CMK (cell line): ENCODE results near the gene CRELD2.

Experiments
- DNase-seq: peaks from one replicate; pipeline ENCODE4 v3.0.0-alpha.2; 2010; ENCODE audit warnings: low read depth

Gene CRELD2

GRCh38 chr22:49968831-49969661, 50.6 kb downstream of the CRELD2 start:
- DNase-seq, result no peak

DNA sequence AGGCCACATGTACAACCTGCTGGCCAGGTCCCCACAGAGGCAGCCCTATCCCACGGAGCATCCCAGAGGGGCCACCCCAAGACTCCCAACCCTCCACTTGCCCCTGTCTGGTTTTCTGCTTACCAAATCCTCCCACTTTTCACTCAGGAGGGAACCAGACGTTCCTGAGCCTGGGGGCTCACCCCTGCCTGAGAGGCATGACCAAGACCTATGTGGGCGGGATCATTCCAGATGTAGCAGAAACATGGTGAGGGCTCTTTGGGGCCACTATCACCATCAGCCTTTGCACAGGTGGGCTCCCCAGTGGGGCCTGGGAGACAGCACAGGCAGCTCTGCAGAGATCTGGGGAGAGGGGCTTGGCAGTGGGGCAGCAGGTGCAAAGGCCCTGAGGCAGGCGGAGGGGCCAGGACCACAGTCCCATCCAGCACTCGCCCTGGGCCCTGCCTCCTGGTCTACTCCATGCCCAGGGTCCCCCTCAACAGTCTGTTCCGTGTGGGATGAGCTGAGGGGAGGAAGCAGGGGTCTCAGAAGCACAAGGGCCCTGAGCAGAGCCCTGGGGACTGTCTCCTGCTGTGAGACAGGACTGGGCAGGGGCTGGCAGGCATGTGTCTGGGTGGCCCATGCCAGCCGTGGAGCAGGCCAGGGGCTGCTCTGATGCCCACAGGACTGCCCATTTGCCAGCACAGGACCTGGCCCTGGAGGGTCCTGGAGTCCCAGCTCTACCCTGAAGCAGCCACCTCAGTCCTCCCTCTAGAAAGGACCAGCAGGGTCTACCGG, 51.5 kb downstream of the CRELD2 start:
- DNase-seq, result no peak

DNA sequence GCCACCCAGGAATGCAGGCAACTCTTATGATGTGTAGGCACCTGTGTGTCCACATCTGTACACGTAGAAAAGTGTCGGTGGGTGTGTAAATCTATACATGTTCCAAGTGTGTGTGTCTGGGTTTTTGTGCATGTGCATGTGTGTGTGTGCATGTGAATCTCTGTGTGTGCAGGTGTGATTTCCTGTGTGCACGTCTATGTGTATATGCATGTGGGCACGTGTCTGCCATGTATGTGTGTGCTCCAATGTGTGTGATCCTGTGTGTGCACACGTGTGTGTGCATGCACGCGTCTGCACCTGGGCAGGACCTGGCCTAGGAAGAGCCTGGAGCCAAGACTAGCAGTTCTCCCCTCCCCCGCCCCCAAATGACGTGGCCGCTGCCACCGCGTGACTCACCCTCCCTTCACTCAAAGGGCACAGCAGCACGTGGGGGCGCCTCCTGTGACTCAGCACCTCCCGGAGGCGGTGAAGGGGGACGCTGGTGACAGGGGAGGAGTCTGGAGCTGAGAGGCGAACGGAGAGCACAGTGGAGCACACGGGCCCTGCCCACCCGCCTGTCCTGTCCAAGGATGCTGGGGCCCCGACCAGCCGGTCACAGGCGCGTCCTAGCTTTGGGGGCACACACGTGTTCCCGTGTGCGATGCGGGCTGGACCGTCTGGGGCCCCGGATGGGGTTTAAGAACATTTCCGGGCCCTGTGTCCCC, 52.2 kb downstream of the CRELD2 start:
- peak; percentile 92 for DNase-seq

- DNase-seq, result peak; percentile 75
Observed at GRCh38 chr22:49971232-49972162, 53.1 kb downstream of the CRELD2 start.

DNA sequence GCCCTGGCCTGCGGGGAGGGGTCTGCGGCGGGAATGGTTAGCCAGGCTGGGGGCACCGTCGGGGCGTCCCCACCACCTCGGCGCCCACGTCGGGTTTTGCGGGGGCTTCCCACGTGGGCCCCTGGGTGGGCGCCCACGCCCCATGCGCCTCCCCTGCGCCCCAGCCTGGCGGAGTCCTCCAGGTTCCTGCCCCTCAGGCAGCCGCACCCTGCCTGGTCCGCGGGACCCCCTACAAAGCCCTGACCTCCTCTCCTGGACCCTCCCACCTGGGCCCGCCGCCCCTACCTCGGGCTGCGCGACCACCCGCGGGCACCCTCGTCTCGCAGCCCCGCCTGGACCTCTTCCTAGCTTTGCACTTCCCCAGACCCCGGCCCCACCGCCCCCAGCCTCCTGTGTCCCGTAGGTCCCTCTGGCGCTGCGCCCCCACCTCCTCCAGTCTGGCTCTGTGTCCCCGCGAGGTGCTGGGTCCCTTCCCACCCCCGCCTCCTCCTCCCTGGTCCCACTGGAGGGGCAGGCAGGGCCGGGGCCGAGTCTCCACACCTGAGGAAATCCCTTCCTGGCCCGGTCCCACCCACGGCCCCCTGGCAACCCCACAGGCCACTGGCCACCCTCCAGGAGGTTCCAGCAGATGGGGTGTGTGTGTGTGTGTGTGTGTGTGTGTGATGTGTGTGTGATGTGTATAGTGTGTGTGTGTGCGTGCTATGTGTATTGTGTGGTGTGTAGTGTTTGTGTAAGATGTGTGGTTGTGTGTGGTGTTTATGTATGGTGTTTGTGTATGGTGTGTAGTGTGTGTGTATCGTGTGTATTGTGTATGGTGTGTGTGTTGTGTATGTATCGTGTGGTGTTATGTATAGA, 54.0 kb downstream of the CRELD2 start:
- no peak for DNase-seq

DNA sequence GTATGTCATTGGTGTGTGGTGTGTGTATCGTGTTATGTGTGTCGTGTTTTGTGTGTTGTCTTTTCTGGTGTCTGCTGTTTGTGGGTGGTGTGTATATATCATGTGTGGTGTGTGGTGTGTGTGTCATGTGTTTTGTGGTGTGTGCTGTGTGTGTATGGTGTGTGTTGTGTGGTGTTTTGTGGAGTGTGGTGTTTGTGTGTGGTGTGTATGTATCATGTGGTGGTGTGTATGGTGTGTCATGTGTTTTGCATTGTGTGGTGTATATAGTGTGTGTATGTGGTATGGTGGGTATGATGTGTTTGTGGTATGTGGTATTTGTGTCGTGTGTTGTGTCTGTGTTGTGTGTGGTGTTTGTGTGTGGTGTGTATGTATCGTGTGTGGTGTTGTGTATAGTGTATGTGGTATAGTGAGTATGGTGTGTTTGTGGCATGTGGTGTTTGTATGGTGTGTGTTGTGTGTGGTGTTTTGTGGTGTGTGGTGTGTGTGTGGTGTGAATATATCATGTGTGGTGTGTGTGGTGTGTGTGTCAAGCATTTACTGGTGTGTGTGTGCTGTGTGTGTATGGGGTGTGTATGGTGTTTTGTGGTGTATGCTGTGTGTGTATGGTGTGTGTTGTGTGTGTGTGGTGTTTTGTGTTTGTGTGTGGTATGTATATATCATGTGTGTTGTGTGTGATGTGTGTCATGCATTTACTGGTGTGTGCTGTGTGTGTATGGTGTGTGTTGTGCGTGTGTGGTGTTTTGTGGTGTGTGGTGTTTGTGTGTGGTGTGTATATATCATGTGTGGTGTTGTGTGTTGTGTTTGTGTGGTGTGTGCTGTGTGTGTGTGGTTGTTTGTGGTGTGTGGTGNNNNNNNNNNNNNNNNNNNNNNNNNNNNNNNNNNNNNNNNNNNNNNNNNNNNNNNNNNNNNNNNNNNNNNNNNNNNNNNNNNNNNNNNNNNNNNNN, 54.9 kb downstream of the CRELD2 start:
- DNase-seq, result no peak

DNA sequence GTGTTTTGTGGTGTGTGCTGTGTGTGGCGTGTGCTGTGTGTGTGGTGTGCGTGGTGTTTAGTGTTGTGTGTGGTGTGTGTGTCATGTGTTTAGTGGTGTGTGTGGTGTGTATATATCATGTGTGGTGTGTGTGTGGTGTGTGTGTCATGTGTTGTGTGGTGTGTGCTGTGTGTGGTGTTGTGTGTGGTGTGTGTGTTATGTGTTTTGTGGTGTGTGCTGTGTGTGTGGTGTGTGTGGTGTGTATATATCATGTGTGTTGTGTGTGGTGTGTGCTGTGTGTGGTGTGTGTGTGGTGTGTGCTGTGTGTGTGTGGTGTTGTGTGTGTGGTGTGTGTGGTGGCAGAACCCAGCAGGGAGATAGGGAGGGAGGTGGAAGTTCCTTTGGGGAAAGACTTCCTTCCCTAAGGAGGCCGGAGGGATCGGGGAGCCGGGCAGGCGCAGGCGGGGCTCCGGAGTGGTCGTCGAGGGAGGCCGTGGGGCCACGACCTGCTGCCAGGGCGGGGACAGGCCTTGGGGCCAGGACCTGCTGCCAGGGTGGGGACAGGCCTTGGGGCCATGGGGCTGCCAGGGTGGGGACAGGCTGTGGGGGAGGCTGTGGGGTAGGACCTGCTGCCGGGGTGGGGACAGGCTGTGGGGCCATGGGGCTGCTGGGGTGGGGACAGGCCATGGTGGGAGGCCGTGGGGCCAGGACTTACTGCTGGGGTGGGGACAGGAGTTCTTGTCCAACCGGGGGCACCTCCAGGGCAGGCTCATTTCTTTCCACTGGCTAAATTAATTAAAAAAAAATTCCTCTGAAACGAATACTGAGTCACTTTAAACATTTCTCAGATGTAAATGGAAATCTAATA, 57.3 kb downstream of the CRELD2 start:
- no peak for DNase-seq

DNA sequence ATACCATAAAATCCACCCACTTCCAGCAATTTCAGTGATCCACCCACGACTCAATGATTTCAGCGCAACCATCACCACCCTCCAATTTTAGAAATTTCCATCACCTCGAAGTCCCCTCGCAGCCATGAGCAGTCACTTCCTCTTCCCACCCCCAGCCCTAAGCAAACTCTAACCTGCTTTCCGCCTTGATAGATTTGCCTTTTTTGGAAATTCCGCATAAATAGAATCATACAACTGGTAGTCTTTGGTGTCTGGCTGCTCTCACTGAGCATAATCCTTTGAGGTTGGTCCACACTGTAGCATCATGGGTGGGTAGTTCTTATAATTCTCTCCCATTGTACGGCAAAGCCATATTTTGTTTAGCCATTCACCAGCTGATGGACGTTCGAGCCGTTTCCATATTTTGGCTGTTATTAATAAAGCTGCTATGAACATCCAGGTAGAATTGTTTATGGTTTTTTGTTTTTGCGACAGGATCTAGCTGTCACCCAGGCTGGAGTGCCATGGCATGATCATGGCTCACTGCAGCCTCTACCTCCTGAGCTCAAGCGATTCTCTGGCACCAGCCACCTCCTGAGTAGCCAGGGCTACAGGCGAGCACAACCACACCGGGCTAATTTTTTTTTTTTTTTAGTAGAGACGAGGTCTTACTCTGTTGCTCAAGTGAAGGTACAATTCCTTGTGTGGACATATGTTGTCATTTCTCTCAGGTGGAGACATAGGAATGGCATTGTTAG, 58.2 kb downstream of the CRELD2 start:
- no peak for DNase-seq
